GM19324 (cell line): ENCODE data around the gene ATOSB.

ENCODE experiments used
- ATAC-seq: cut with Tn5 transposase; IDR thresholded peaks from one replicate; pipeline ENCODE4 v1.9.1; 2021; ENCODE audit warnings: mild to moderate bottlenecking, moderate library complexity; ENCODE audit not compliant: unreplicated experiment, low FRiP score

Gene ATOSB

GRCh38 chr9:35059438-35059837, 56.2 kb downstream of the ATOSB start:
- ATAC-seq: no peak

GRCh38 chr9:35057271-35057620, 58.4 kb downstream of the ATOSB start:
- no peak for ATAC-seq

- ATAC-seq: no peak
Measured at GRCh38 chr9:35056571-35057270, 58.9 kb downstream of the ATOSB start.

GRCh38 chr9:35054871-35055644, 60.6 kb downstream of the ATOSB start:
- ATAC-seq: no peak

GRCh38 chr9:35054185-35054835, 61.4 kb downstream of the ATOSB start:
- no peak for ATAC-seq
